ENCODE measurements around the gene FIG4.

- no peak for TF ChIP-seq CTCF (IDR thresholded peaks at IDR 0.05)
- no peak for TF ChIP-seq POLR2A (IDR thresholded peaks at IDR 0.05)
- TF ChIP-seq POLR2AphosphoS5 (IDR thresholded peaks at IDR 0.05; ENCODE audit: insufficient read depth in 1 of 2, low read depth in 1 of 2) = no peak
Observed at GRCh38 chr6:109781001-109781400, 89.9 kb downstream of the FIG4 start.

Data from vagina (tissue), 2 donors.